H1 (cell line): ENCODE measurements around the gene DCLK1. TPM values are rescaled to one million over a fixed set of nuclear protein-coding genes. Genes with fewer than 3 reads are reported as not detected.

Experiments
- CTCF ChIA-PET: fragments of 300-600 bp; sonication (Branson Sonifier 250); formaldehyde crosslinking; loops from one replicate; lab custom pipeline; 2021; ENCODE audit not compliant: partially characterized antibody; lab: Charles Lee
- POLR2A ChIA-PET: fragments of 300-600 bp; sonication (Branson Sonifier 250); formaldehyde crosslinking; loops from one replicate; lab custom pipeline; 2021; ENCODE audit warnings: inconsistent platforms; ENCODE audit not compliant: partially characterized antibody; lab: Charles Lee
- DNase-seq, 2 experiments: peaks; one replicate each; pipeline versions ENCODE4 v3.0.0 to v3.0.0-alpha.2; 2010 to 2022; ENCODE audit warnings: low spot score in 2 of 2, low read depth in 1 of 2, mixed read lengths in 1 of 2
- FAIRE-seq: peaks from 2 replicates; lab custom pipeline; 2011; peaks lifted over from hg19 to GRCh38; lab: Jason Lieb, UNC
- H2AFZ ChIP-seq: 2 replicates; pipeline ENCODE4 v1.8.1; 2012; ENCODE audit warnings: low read length, inconsistent platforms
- H2AK5ac ChIP-seq: 2 replicates; pipeline ENCODE4 v1.6.1; 2013; ENCODE audit warnings: low read depth, low read length
- H2BK120ac ChIP-seq: replicated peaks from 2 replicates; pipeline ENCODE3; 2013; ENCODE audit warnings: low read depth, low read length, inconsistent platforms
- H2BK12ac ChIP-seq: 2 replicates; pipeline ENCODE4 v1.6.1; 2013; ENCODE audit warnings: low read depth, low read length
- H2BK15ac ChIP-seq: 2 replicates; pipeline ENCODE4 v1.6.1; 2013; ENCODE audit warnings: low read length
- H2BK20ac ChIP-seq: 2 replicates; pipeline ENCODE4 v1.6.1; 2013; ENCODE audit warnings: low read length
- H2BK5ac ChIP-seq: 2 replicates; pipeline ENCODE4 v1.6.1; 2013; ENCODE audit warnings: low read depth, low read length
- H3K14ac ChIP-seq: 2 replicates; pipeline ENCODE4 v1.6.1; 2013; ENCODE audit warnings: inconsistent platforms; ENCODE audit not compliant: insufficient read length
- H3K18ac ChIP-seq: 2 replicates; pipeline ENCODE4 v1.6.1; 2013; ENCODE audit warnings: low read length; ENCODE audit errors: extremely low read depth
- H3K23ac ChIP-seq: 2 replicates; pipeline ENCODE4 v1.6.1; 2013; ENCODE audit warnings: inconsistent platforms; ENCODE audit not compliant: insufficient read length
- H3K23me2 ChIP-seq: 2 replicates; pipeline ENCODE4 v1.6.1; 2013; ENCODE audit warnings: low read depth, low read length
- H3K27ac ChIP-seq: 2 replicates; pipeline ENCODE4 v1.6.1; 2011; ENCODE audit warnings: low read depth, low read length, inconsistent platforms
- H3K27me3 ChIP-seq, 4 experiments: replicated peaks in 1 of 4; 1 replicate in 1 of 4; 2 replicates in 3 of 4; pipeline versions ENCODE4 v1.6.1 to v1.8.1; 2011 to 2013; ENCODE audit warnings: low read length in 3 of 4, mild to moderate bottlenecking in 3 of 4, inconsistent platforms in 2 of 4, mixed read lengths in 2 of 4, moderate library complexity in 1 of 4; ENCODE audit not compliant: control insufficient read depth in 3 of 4, insufficient read depth in 3 of 4; ENCODE audit errors: extremely low read depth in 1 of 4
- H3K36me3 ChIP-seq, 4 experiments: 2 replicates each; pipeline versions ENCODE4 v1.6.1 to v1.8.1; 2011 to 2013; ENCODE audit warnings: mild to moderate bottlenecking in 4 of 4, low read length in 3 of 4, moderate library complexity in 2 of 4, control low read depth in 1 of 4, inconsistent platforms in 1 of 4; ENCODE audit not compliant: insufficient read depth in 4 of 4, control insufficient read depth in 2 of 4
- H3K4ac ChIP-seq: replicated peaks from 2 replicates; pipeline ENCODE3; 2013; ENCODE audit warnings: low read length, low read depth, mixed read lengths, inconsistent platforms; ENCODE audit not compliant: insufficient read length
- H3K4me1 ChIP-seq, 4 experiments: replicated peaks in 1 of 4; 1 replicate in 1 of 4; 2 replicates in 3 of 4; pipeline versions ENCODE4 v1.6.1 to v1.8.1; 2011 to 2013; ENCODE audit warnings: low read length in 3 of 4, inconsistent platforms in 2 of 4, mixed read lengths in 1 of 4; ENCODE audit not compliant: insufficient read depth in 4 of 4, control insufficient read depth in 3 of 4
- H3K4me2 ChIP-seq, 2 experiments: 2 replicates each; pipeline versions ENCODE4 v1.6.1 to v1.8.1; 2011 to 2013; ENCODE audit warnings: low read depth in 2 of 2, low read length in 2 of 2, control low read depth in 1 of 2, inconsistent platforms in 1 of 2, mild to moderate bottlenecking in 1 of 2; ENCODE audit not compliant: insufficient read depth in 1 of 2
- H3K4me3 ChIP-seq, 4 experiments: fragments of 200-600, 300-600 bp in 1 of 4; sonication (generic), shearing (Covaris generic), sonication (Bioruptor Twin) in 1 of 4; 2 replicates each; pipeline versions ENCODE4 v1.5.1 to v1.8.1; 2011 to 2016; ENCODE audit warnings: low read length in 4 of 4, low read depth in 3 of 4, control low read depth in 2 of 4, inconsistent platforms in 2 of 4, mild to moderate bottlenecking in 2 of 4, mixed read lengths in 1 of 4, moderate library complexity in 1 of 4; ENCODE audit not compliant: insufficient read depth in 2 of 4; ENCODE audit errors: extremely low read depth in 1 of 4
- H3K56ac ChIP-seq: replicated peaks from 2 replicates; pipeline ENCODE3; 2013; ENCODE audit warnings: low read depth, mild to moderate bottlenecking, mixed read lengths, low read length, inconsistent platforms; ENCODE audit not compliant: insufficient read length
- H3K79me1 ChIP-seq: 2 replicates; pipeline ENCODE4 v1.6.1; 2013; ENCODE audit warnings: low read depth, low read length, control low read depth
- H3K79me2 ChIP-seq, 2 experiments: 2 replicates each; pipeline versions ENCODE4 v1.6.1 to v1.8.1; 2012 to 2013; ENCODE audit warnings: low read length in 2 of 2, mild to moderate bottlenecking in 2 of 2, inconsistent platforms in 1 of 2; ENCODE audit not compliant: insufficient read depth in 2 of 2, control insufficient read depth in 1 of 2
- H3K9ac ChIP-seq, 4 experiments: replicated peaks in 1 of 4; 1 replicate in 1 of 4; 2 replicates in 3 of 4; pipeline versions ENCODE4 v1.6.1 to v1.8.1; 2011 to 2013; ENCODE audit warnings: low read depth in 3 of 4, low read length in 3 of 4, control low read depth in 2 of 4, mild to moderate bottlenecking in 2 of 4, moderate library complexity in 2 of 4, inconsistent platforms in 1 of 4; ENCODE audit errors: extremely low read depth in 1 of 4
- H3K9me3 ChIP-seq, 2 experiments: 2 replicates each; pipeline versions ENCODE4 v1.6.1 to v1.8.1; 2012 to 2013; ENCODE audit warnings: mild to moderate bottlenecking in 2 of 2, moderate library complexity in 2 of 2, control low read depth in 1 of 2, inconsistent platforms in 1 of 2, low read depth in 1 of 2, low read length in 1 of 2, mixed read lengths in 1 of 2; ENCODE audit not compliant: insufficient read depth in 2 of 2
- H4K20me1 ChIP-seq, 2 experiments: replicated peaks in 1 of 2; 2 replicates each; pipeline versions ENCODE3 to v1.8.1; 2011 to 2013; ENCODE audit warnings: inconsistent platforms in 2 of 2, low read length in 2 of 2, mild to moderate bottlenecking in 1 of 2; ENCODE audit not compliant: insufficient read depth in 2 of 2, control insufficient read depth in 1 of 2
- H4K5ac ChIP-seq: 2 replicates; pipeline ENCODE4 v1.6.1; 2013; ENCODE audit warnings: low read length, low read depth, mixed read lengths, inconsistent platforms; ENCODE audit not compliant: insufficient read length
- H4K8ac ChIP-seq: 2 replicates; pipeline ENCODE4 v1.8.0; 2013; ENCODE audit warnings: mild to moderate bottlenecking, moderate library complexity, low read length, inconsistent platforms; ENCODE audit not compliant: insufficient read depth; ENCODE audit errors: extremely low read depth
- H4K91ac ChIP-seq: replicated peaks from 2 replicates; pipeline ENCODE3; 2013; ENCODE audit warnings: low read length, mixed read lengths, inconsistent platforms; ENCODE audit not compliant: insufficient read length
- ATF3 ChIP-seq: IDR thresholded peaks from 2 replicates; pipeline ENCODE4 v1.6.1; 2011; ENCODE audit warnings: low read depth, mild to moderate bottlenecking, low read length; ENCODE audit not compliant: insufficient read depth
- CBX8 ChIP-seq: fragments of 300-800, 300-1000 bp; sonication (generic); IDR thresholded peaks from 2 replicates; pipeline ENCODE4 v1.7.1; 2016; ENCODE audit warnings: low read depth, low read length, borderline replicate concordance
- EP300 ChIP-seq, 2 experiments: IDR thresholded peaks; 1 replicate in 1 of 2; 2 replicates in 1 of 2; pipeline ENCODE4 v1.6.1; 2011 to 2012; ENCODE audit warnings: low read depth in 2 of 2, low read length in 2 of 2, mild to moderate bottlenecking in 2 of 2, borderline replicate concordance in 1 of 2, inconsistent platforms in 1 of 2, moderate library complexity in 1 of 2
- EZH2 ChIP-seq: fragments of 200-600 bp; sonication (generic); IDR thresholded peaks from 2 replicates; pipeline ENCODE4 v1.7.1; 2012; ENCODE audit warnings: low read depth, mild to moderate bottlenecking, moderate library complexity, low read length, inconsistent platforms; ENCODE audit not compliant: severe bottlenecking
- GABPA ChIP-seq: IDR thresholded peaks from 2 replicates; pipeline ENCODE4 v1.6.1; 2011; ENCODE audit warnings: mild to moderate bottlenecking, low read length, moderate library complexity, borderline replicate concordance; ENCODE audit not compliant: insufficient read depth
- GTF2F1 ChIP-seq: IDR thresholded peaks from 2 replicates; pipeline ENCODE4 v1.6.1; 2012; ENCODE audit warnings: low read depth, low read length, improper control_type of control experiment, borderline replicate concordance
- KDM5A ChIP-seq: fragments of 200-600 bp; IDR thresholded peaks from 2 replicates; pipeline ENCODE4 v1.7.1; 2012; ENCODE audit warnings: mild to moderate bottlenecking, low read length, inconsistent platforms, mixed read lengths
- MAX ChIP-seq: IDR thresholded peaks from 2 replicates; pipeline ENCODE4 v1.6.1; 2012; ENCODE audit warnings: inconsistent platforms
- TAF1 ChIP-seq: IDR thresholded peaks from 2 replicates; pipeline ENCODE4 v1.6.1; 2011; ENCODE audit warnings: mild to moderate bottlenecking, low read depth, low read length
- WGBS, 2 experiments: shearing (Covaris generic) in 1 of 2; methylation state at CpG; one replicate each; pipeline versions ENCODE4 v1.1.6 to v1.1.7; 2013 to 2015; ENCODE audit warnings: low lambda C conversion rate in 2 of 2, mixed read lengths in 2 of 2, inconsistent platforms in 1 of 2, low coverage in 1 of 2, missing lambda C conversion rate in 1 of 2; ENCODE audit not compliant: insufficient replicate concordance in 2 of 2, insufficient coverage in 1 of 2, insufficient read length in 1 of 2; ENCODE audit errors: extremely low coverage in 1 of 2, missing lambda C conversion rate in 1 of 2; 5-methylcytosine and 5-hydroxymethylcytosine counted together
- polyA plus RNA-seq, 7 experiments: library from polyadenylated mRNA; depleted of rRNA in 3 of 7; stranded (reverse) in 5 of 7; unstranded in 2 of 7; fragments of >200 nt in 5 of 7; fragments of 200-250 nt in 2 of 7; gene quantifications; 1 replicate in 5 of 7; 2 replicates in 1 of 7; 4 replicates in 1 of 7; pipeline versions ENCODE4 v1.2.1 to v1.2.3, GENCODE V29; 2011 to 2013; ENCODE audit warnings: missing spikeins in 2 of 7, mixed read lengths in 2 of 7
- total RNA-seq: library from RNA; stranded (reverse); fragmentation: NEBNext Ultra II Directional; extraction: Animal tissue kit (Norgen Biotek cat#: 25700); gene quantifications from 2 replicates; pipeline ENCODE4 v1.2.1, GENCODE V29; 2021

The DCLK1 gene
- total and polyA plus RNA-seq, 2 of the 8 experiments (the other 6 are each of a cell fraction or from before 2014, with no cell fraction given), result 22.8 to 41.0 TPM

DNA sequence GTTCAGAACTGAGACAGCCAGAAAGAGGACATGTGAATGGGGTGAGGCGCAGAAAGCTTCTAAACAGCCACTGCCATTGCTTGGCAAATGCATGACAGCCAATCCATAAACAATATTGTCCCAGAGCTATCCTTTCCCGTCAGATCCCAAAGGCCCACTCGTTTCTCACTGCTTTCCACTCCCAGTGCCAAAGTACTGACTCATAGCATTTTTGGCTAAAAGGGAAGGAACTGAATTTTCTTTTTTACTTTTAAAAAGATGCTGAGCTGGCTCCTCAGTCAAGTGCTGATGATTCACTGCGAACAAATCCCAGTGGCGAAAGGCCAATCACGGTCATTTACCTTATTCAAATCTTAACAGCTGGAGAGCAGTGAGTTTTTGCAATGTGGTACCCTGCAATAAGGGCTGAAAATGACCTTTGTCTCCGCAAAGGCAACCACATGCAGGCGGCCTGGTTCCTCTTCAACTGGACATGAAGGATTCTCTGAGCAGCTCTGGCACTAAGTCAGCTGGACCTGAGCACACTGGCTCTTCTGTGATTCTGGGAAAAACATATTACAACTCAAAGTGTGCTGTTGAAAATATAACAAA, 151.7 kb downstream of the DCLK1 start:
- H4K8ac ChIP-seq, result no peak overlapping the region
- ChIA-PET POLR2A (interaction anchor here (0.7 to 1.4 kb wide), 3 partner anchors 9 to 296 kb away, joined by 3 to 7 read pairs (median 3); no protein-coding TSS in a partner anchor), CTCF (interaction anchor here (0.6 to 4.3 kb wide), 44 partner anchors 9 to 1061 kb away, joined by 3 to 81 read pairs (median 4); no protein-coding TSS in a partner anchor)
- peak overlapping the region; percentile 13; the same call in 1 of the 2 replicates for H2BK12ac ChIP-seq
- DNase-seq, result no peak
- H2BK20ac ChIP-seq, result peak overlapping the region; percentile 41; the same call in 1 of the 2 replicates
- H3K18ac ChIP-seq, result no peak overlapping the region
- no peak overlapping the region for H2BK15ac ChIP-seq
- H2BK5ac ChIP-seq, result no peak overlapping the region
- 92% methylated on average over 8 of the region's 8 CpGs; no CpG with 5 or more reads in 1 of the 2 experiments for WGBS, 2 experiments
- H3K4ac ChIP-seq, result no peak overlapping the region
- H3K36me3 ChIP-seq, result peaks cover 0 to 3% (median 2%) of the 10 kb centered on the region in 4 experiments; a peak in 1 of 8 replicates
- no peak overlapping the region for H3K56ac ChIP-seq
- H3K79me1 ChIP-seq, result no peaks in the 10 kb centered on the region
- H4K91ac ChIP-seq, result no peak overlapping the region
- H3K23me2 ChIP-seq, result no peaks in the 10 kb centered on the region
- H4K20me1 ChIP-seq, result no peaks in the 10 kb centered on the region
- no peak overlapping the region for H3K9ac ChIP-seq
- H2BK120ac ChIP-seq, result no peak overlapping the region
- no peak overlapping the region for H3K27ac ChIP-seq
- no peak overlapping the region for H3K4me2 ChIP-seq
- H3K79me2 ChIP-seq, result no peaks in the 10 kb centered on the region
- FAIRE-seq, result no peak
- no peak overlapping the region for H3K14ac ChIP-seq
- H3K27me3 ChIP-seq, result no peaks in the 10 kb centered on the region
- no peak overlapping the region for H3K4me3 ChIP-seq
- H2AFZ ChIP-seq, result no peak overlapping the region
- peaks cover 0 to under 1% (median 0%) of the 10 kb centered on the region in 4 experiments; a peak in 4 of 7 replicates for H3K4me1 ChIP-seq
- H4K5ac ChIP-seq, result no peak overlapping the region
- H3K23ac ChIP-seq, result no peak overlapping the region
- TF ChIP-seq EP300 (IDR thresholded peaks at IDR 0.05; ENCODE audit: borderline replicate concordance in 1 of 2, low read depth in 2 of 2, low read length in 2 of 2) (no peak), TAF1 (no peak), GTF2F1 (no peak), CBX8 (no peak), MAX (no peak), GABPA (no peak), KDM5A (no peak), EZH2 (no peak), ATF3 (no peak)
- peaks cover 13 to 24% of the 10 kb centered on the region in 2 experiments; a peak in 3 of 4 replicates for H3K9me3 ChIP-seq
- H2AK5ac ChIP-seq, result no peak overlapping the region
